ENCODE data around the gene STK24. TPM values are rescaled to one million over a fixed set of nuclear protein-coding genes. Genes with fewer than 3 reads are reported as not detected.
"Not testable (repeated sequence)": the region's sequence is repeated elsewhere in the genome, so short reads cannot be mapped to it uniquely, and the experiment has no call there.

Gene STK24
- 135 and 139 TPM in 2 replicates for total RNA-seq

DNA sequence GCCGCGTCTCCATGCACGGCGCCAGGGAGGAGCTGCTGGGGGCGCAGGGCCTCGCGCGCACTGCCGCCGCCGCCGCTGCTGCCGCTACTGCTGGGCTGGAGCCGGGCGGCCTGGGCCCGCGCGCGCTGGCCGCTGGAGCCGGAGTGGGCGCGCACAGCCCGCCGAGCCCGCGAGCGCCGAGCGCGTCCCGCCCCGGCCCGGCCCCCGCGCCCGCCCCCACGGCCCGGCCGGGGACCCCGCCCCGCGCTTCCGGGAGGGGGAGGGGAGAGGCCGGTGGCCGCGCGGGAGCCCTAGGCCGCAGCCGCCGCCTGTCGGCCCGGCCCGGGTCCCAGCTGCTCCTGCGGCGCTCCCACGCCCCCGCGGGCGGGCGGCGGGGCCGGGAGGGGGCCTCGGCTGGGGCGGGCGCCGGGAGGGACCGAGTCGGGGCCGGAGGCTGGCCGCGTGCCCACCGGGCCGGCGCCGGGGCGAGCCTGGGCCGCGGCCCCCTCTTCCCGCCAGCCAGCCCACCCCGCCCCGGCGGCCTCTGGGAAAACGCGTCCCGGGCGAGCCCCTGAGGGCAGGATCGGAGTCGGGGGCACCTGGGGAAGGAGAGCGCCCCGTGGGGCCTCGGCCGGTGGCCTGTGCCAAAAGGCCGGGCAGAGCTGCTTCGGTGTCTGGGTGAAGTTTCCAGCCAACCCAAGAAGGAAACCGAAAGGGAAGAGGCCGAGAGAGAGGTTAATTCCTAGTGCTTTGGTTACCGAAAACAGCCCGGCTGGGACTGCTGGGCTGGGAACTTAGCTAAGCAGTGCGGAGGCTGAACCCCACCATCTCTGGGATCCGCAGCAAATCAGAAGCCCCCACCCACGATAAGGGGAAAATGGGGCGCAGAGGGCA lies at the start of gene STK24:
TSS of gene STK24 (minus strand) at position 145 of the 873 bp plus-strand sequence. CDS start 321 bp downstream, outside the sequence.
- Mint-ChIP-seq H3K4me1 (ENCODE audit: low read depth) (peaks cover 45% of the 10 kb centered on the region), H3K9me3 (no peaks in the 10 kb centered on the region), H3K36me3 (ENCODE audit: low read depth) (peaks cover 14% of the 10 kb centered on the region), H3K27me3 (ENCODE audit: insufficient read depth) (no peaks in the 10 kb centered on the region), H3K4me3 (peak within 1 kb of the TSS; percentile 98), H3K27ac (peak within 1 kb of the TSS; percentile 86)
- DNase-seq (ENCODE audit: low spot score): peak; percentile 66
- intact Hi-C loops (cut with micrococcal nuclease): loop anchor here (1.0 to 10.0 kb wide), 6 partner anchors 19 to 1352 kb away; partner anchors contain the start of gene MBNL2

DNA sequence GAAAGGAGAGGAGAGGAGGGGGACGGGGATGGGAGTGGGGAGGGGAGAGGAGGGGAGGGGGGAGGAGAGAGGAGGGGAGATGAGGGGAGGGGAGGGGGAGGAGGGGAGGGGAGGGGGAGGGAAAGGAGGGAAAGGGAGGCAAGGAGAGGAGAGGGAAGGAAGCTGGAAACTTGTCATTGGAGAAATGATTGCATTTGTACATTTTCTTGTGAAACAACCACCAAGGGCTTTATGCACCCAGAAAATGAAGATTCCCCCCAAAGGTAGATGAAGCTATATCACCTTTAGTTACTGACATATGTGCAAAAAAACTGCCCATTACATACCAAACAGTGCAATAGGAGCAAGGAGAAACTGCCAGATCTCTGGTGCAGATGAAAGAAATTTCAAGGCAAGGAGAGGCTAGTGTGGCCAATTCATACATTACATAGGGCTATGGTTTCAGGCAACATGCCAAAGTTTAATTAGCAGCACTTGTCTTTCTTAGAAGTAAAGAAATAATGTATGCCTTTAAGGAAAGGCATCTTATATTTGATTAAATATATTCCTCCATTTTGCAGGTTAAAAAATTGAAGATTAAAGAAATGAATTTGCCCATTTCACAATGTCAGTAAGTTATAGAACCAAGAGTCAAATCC lies 49.5 kb upstream of the STK24 start:
- Mint-ChIP-seq H3K27me3 (ENCODE audit: insufficient read depth) (peaks cover 9% of the 10 kb centered on the region), H3K36me3 (ENCODE audit: low read depth) (no peaks in the 10 kb centered on the region), H3K27ac (no peak overlapping the region), H3K4me3 (no peak overlapping the region), H3K9me3 (no peaks in the 10 kb centered on the region), H3K4me1 (ENCODE audit: low read depth) (no peaks in the 10 kb centered on the region)
- no peak for DNase-seq (ENCODE audit: low spot score)
- intact Hi-C loops (cut with micrococcal nuclease): no loop called here

DNA sequence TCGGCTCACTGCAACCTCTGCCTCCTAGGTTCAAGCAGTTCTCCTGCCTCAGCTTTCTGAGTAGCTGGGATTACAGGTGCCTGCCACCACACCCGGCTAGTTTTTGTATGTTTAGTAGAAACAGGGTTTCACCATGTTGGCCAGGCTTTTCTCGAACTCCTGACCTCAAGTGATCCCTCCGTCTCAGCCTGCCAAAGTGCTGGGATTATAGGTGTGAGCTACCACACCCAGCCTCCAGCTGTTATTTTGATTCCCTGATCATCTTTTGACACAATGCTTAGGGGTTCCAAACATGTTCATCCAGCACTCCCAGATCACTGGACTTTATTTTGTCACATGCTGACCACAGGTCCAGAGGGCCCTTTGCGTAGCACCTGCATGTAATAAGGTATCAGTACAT lies 47.7 kb upstream of the STK24 start:
- H3K36me3 Mint-ChIP-seq (ENCODE audit: low read depth); H3K9me3 Mint-ChIP-seq; intact Hi-C loops (cut with micrococcal nuclease); H3K4me3 Mint-ChIP-seq; H3K27me3 Mint-ChIP-seq (ENCODE audit: insufficient read depth); H3K4me1 Mint-ChIP-seq (ENCODE audit: low read depth); DNase-seq (ENCODE audit: low spot score); H3K27ac Mint-ChIP-seq: not testable (repeated sequence)

DNA sequence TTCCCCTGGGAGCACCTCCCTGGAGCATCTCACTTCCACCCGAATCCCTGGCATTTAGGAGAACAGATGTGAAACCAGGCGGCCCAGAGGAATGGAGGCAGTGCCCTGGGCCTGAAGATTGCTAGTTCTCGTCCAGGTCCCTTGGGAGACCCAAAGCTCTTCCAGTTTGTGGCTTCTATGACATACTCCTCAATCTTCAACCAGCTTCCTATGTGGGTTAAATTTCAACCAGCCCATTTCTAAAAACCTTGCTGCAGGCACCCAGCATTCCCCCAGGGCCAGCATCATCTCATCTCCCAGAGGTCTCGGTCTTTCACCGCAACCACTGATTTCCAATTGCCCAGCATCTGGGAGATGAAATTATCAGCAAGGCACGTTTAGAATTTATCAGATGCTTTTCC lies 46.0 kb upstream of the STK24 start:
- DNase-seq (ENCODE audit: low spot score): no peak
- intact Hi-C loops (cut with micrococcal nuclease): no loop called here
- Mint-ChIP-seq H3K36me3 (ENCODE audit: low read depth) (no peaks in the 10 kb centered on the region), H3K27me3 (ENCODE audit: insufficient read depth) (peaks cover 9% of the 10 kb centered on the region), H3K4me3 (no peak overlapping the region), H3K27ac (no peak overlapping the region), H3K9me3 (no peaks in the 10 kb centered on the region), H3K4me1 (ENCODE audit: low read depth) (no peaks in the 10 kb centered on the region)

DNA sequence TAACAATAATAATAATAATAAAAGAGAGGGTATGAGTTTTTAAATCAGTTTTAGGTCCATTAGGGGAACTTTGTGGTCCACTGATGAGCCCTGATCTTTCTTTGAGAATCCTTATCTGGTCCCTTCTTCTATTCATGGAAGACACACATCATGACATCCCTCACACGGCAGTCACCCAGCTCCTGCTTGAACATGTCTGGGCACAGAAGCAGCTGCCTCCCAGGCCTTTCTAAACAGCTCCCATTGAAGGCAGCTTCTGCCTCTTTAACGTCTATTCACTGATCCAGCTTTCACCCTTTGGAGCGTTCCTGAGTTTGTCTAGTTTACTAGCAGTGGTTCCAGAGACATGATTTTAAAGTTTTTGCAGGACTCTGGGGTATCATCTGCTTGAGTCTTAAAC lies 42.6 kb upstream of the STK24 start:
- intact Hi-C loops (cut with micrococcal nuclease): no loop called here
- Mint-ChIP-seq H3K9me3 (no peaks in the 10 kb centered on the region), H3K36me3 (ENCODE audit: low read depth) (no peaks in the 10 kb centered on the region), H3K27ac (no peak overlapping the region), H3K4me1 (ENCODE audit: low read depth) (no peaks in the 10 kb centered on the region), H3K27me3 (ENCODE audit: insufficient read depth) (peaks cover 4% of the 10 kb centered on the region), H3K4me3 (no peak overlapping the region)
- no peak for DNase-seq (ENCODE audit: low spot score)

DNA sequence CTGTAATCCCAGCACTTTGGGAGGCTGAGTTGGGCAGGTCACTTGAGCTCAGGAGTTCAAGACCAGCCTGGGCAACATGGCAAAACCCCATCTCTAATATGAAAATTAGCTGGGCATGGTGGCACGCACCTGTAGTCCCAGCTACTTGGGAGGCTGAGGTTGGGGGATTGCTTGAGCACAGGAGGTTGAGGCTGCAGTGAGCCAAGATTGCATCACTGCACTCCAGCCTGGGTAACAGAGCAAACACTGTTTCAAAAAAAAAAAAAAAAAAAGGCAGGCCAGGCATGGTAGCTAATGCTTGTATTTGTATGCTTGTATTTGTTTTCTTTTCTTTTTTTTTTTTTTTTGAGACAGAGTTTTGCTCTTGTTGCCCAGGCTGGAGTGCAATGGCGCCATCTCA lies 38.7 kb upstream of the STK24 start:
- intact Hi-C loops (cut with micrococcal nuclease); H3K4me1 Mint-ChIP-seq (ENCODE audit: low read depth); H3K4me3 Mint-ChIP-seq; H3K27me3 Mint-ChIP-seq (ENCODE audit: insufficient read depth); H3K9me3 Mint-ChIP-seq; DNase-seq (ENCODE audit: low spot score); H3K36me3 Mint-ChIP-seq (ENCODE audit: low read depth); H3K27ac Mint-ChIP-seq: not testable (repeated sequence)

DNA sequence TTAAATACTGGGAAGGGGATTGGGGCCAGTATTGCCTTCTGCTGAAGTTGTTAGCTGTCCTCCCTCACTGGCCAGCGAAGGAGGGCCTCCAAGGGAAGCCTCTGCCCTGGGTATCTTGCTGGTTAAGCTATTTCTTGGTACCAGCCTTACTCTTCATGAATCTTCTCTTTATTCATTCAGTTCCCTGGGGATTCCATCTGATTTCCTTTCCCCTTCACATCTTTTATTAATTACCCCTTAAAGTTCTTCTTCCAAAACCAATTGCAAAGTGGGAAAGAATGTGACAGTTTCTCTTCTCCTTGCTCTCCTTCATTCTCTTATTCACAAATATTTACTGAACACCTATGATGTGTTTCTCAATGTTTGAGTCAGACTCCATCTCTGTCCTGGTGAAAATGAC lies 36.7 kb upstream of the STK24 start:
- no peak overlapping the region for H3K27ac Mint-ChIP-seq
- H3K4me1 Mint-ChIP-seq (ENCODE audit: low read depth): no peaks in the 10 kb centered on the region
- H3K9me3 Mint-ChIP-seq: no peaks in the 10 kb centered on the region
- H3K4me3 Mint-ChIP-seq: no peak overlapping the region
- no peaks in the 10 kb centered on the region for H3K36me3 Mint-ChIP-seq (ENCODE audit: low read depth)
- DNase-seq (ENCODE audit: low spot score): no peak
- intact Hi-C loops (cut with micrococcal nuclease): no loop called here
- H3K27me3 Mint-ChIP-seq (ENCODE audit: insufficient read depth): peaks cover 11% of the 10 kb centered on the region

DNA sequence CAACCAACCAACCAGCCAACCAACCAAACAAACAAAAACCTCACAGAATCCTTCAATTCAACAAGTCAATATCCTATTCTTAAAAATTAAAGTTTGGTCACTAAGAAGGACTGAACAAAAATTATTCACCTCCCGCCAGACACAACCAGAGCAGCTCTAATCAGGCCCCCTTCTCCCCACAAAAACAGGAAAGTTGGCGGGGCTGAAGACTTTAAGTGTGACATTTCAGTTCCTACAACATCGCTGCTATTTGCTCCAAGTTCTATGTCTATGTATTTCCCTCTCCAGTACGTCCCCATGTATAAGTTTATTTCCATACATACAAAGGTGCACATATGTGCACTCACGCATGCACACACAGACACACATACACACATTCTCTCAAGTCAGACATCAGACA lies 32.8 kb upstream of the STK24 start:
- no peak overlapping the region for H3K27ac Mint-ChIP-seq
- no peaks in the 10 kb centered on the region for H3K9me3 Mint-ChIP-seq
- DNase-seq (ENCODE audit: low spot score): no peak
- H3K36me3 Mint-ChIP-seq (ENCODE audit: low read depth): no peaks in the 10 kb centered on the region
- H3K27me3 Mint-ChIP-seq (ENCODE audit: insufficient read depth): peaks cover 10% of the 10 kb centered on the region
- intact Hi-C loops (cut with micrococcal nuclease): no loop called here
- no peak overlapping the region for H3K4me3 Mint-ChIP-seq
- no peaks in the 10 kb centered on the region for H3K4me1 Mint-ChIP-seq (ENCODE audit: low read depth)

DNA sequence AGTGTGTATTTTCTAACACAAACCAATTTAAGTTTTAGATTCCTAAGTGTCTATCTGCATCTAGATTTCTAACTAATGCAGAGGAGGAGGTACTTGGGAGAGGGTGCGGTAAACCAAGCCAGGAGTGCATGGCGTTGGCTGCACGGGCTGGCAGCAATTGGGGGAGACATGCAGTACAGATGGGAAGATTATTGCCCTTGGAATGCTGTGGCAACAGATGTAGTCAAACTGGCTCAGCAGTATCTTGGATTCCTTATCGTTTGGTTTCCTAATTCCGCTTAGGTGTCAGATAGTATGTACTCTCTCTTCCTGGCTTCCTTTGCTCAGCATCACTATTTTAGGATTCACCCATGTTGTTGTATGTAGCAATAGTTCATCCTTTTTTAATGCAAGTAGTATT lies 29.4 kb upstream of the STK24 start:
- intact Hi-C loops (cut with micrococcal nuclease): no loop called here
- Mint-ChIP-seq H3K4me1 (ENCODE audit: low read depth) (no peaks in the 10 kb centered on the region), H3K36me3 (ENCODE audit: low read depth) (no peaks in the 10 kb centered on the region), H3K27ac (no peak overlapping the region), H3K4me3 (no peak overlapping the region), H3K9me3 (no peaks in the 10 kb centered on the region), H3K27me3 (ENCODE audit: insufficient read depth) (peaks cover 10% of the 10 kb centered on the region)
- DNase-seq (ENCODE audit: low spot score): no peak

DNA sequence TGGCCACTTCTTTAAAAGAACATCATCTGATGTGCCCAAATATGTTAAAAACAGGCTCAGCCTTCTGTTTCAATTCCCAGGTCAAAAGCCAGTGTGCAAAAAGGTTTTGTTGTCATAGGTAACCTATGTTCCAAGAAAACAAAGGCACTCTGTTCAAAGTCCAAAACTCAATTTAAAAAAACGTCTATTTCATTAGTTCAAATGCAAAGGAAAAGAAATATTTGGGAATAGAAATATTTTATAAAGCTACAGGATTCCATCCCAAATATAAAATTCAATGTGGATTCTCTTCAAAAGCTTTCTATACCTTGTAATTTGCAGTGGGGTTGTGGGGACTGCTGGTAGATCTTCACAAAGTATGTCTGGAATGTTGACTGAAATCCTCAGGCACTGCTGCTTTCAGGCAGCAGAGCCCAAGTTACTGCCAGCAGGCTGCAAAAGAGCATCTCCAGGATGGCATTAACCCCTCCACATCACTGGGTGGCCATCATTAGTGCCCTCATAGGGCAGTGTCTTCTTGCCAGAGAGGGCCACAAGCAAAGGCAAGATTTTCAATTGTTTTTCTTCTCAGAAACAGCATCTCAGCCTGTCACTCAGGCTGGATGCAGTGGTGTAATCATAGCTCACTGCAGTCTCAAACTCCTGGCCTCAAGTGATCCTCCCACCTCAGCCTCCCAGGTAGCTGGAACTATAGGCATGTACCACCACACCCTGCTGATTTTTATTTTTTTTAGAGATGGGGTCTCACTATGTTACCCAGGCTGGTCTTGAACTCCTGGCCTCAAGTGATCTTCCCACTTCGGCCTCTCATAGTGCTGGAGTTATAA lies 22.8 kb upstream of the STK24 start:
- Mint-ChIP-seq H3K27me3 (ENCODE audit: insufficient read depth) (peaks cover 2% of the 10 kb centered on the region), H3K4me3 (no peak overlapping the region), H3K4me1 (ENCODE audit: low read depth) (peaks cover 12% of the 10 kb centered on the region), H3K36me3 (ENCODE audit: low read depth) (no peaks in the 10 kb centered on the region), H3K9me3 (peaks cover 3% of the 10 kb centered on the region), H3K27ac (no peak overlapping the region)
- intact Hi-C loops (cut with micrococcal nuclease): no loop called here
- DNase-seq (ENCODE audit: low spot score): no peak

DNA sequence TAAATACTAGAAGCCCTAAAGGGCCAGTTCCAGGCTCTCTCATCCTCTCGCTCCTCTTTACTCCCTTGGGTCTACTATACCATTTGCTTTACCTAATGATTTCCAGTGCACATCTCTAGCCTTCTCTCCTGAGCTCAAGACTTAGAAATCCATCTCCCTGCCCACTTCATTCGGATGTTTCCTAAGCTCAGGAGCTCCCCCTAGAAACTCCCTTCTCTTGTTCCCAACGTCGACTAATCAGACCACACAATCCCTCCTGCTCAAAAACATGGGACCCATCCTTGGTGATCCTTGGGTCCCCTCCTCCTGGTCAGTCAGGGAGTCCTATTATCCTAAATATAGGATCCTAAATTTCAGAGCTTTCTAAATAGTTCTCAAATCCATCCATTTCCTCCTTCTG lies 21.1 kb upstream of the STK24 start:
- peaks cover 12% of the 10 kb centered on the region for H3K4me1 Mint-ChIP-seq (ENCODE audit: low read depth)
- no peak overlapping the region for H3K4me3 Mint-ChIP-seq
- H3K27me3 Mint-ChIP-seq (ENCODE audit: insufficient read depth): peaks cover 2% of the 10 kb centered on the region
- no peak for DNase-seq (ENCODE audit: low spot score)
- peaks cover 3% of the 10 kb centered on the region for H3K9me3 Mint-ChIP-seq
- intact Hi-C loops (cut with micrococcal nuclease): no loop called here
- H3K36me3 Mint-ChIP-seq (ENCODE audit: low read depth): no peaks in the 10 kb centered on the region
- no peak overlapping the region for H3K27ac Mint-ChIP-seq

DNA sequence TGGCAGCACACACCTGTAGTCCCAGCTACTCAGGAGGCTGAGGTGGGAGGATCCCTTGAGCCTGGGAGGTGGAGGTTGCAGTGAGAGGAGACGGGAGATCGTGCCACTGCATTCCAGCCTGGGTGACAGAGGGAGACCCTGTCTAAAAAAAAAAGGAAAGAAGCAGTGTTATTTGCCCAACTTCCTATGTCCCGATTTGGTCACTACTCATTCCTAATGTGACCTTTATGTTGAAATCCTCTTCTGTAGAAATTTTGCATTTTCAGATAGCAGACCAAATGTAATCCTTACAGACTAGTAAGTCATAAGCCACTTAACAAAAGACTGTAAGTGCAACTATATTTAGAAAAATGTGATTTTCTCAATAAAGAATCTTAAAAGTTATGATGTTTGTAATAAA lies 18.2 kb upstream of the STK24 start:
- Mint-ChIP-seq H3K27me3 (ENCODE audit: insufficient read depth) (no peaks in the 10 kb centered on the region), H3K4me3 (no peak overlapping the region), H3K4me1 (ENCODE audit: low read depth) (peaks cover 12% of the 10 kb centered on the region), H3K27ac (no peak overlapping the region), H3K9me3 (peaks cover 3% of the 10 kb centered on the region), H3K36me3 (ENCODE audit: low read depth) (no peaks in the 10 kb centered on the region)
- intact Hi-C loops (cut with micrococcal nuclease): no loop called here
- no peak for DNase-seq (ENCODE audit: low spot score)

DNA sequence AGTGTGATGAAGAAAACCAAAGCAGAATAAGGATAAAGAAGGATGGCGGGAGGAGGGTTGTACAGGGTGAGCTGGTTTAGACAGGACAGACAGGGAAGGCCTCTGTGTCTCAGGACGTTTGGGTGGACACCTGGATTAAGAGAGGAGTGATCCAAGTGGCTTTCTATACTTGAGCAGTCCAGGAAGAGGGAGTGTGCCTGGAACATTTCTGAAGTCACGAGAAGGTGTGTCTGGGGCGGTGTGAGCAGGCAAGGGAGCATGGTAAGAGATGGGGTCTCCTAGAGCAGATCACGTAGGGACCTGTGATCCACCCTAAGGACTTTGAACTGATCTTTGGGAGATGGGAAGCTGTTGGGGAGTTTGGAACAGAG lies 15.4 kb upstream of the STK24 start:
- Mint-ChIP-seq H3K4me3 (no peak overlapping the region), H3K27me3 (ENCODE audit: insufficient read depth) (no peaks in the 10 kb centered on the region), H3K9me3 (no peaks in the 10 kb centered on the region), H3K4me1 (ENCODE audit: low read depth) (peaks cover 12% of the 10 kb centered on the region), H3K27ac (no peak overlapping the region), H3K36me3 (ENCODE audit: low read depth) (no peaks in the 10 kb centered on the region)
- no peak for DNase-seq (ENCODE audit: low spot score)
- intact Hi-C loops (cut with micrococcal nuclease): no loop called here
